A172 (cell line): Measurements from ENCODE around the gene FAM107A. TPM values are rescaled to one million over a fixed set of nuclear protein-coding genes. Genes with fewer than 3 reads are reported as not detected.
A peak's percentile ranks its signal among the peaks of the same experiment; 100 is the strongest.
"Not testable (repeated sequence)": the region's sequence is repeated elsewhere in the genome, so short reads cannot be mapped to it uniquely, and the experiment has no call there.

Experiments used
- DNase-seq: peaks from one replicate; pipeline ENCODE4 v3.0.0-alpha.2; 2015; ENCODE audit warnings: low spot score
- total RNA-seq: library from RNA; depleted of rRNA; stranded (reverse); fragments of >200 nt; shearing (Covaris generic); gene quantifications from 2 replicates; pipeline ENCODE4 v1.2.3, GENCODE V29; 2014

The FAM107A gene
- total RNA-seq, 1 experiment from 2014 or later, result not detected

DNA sequence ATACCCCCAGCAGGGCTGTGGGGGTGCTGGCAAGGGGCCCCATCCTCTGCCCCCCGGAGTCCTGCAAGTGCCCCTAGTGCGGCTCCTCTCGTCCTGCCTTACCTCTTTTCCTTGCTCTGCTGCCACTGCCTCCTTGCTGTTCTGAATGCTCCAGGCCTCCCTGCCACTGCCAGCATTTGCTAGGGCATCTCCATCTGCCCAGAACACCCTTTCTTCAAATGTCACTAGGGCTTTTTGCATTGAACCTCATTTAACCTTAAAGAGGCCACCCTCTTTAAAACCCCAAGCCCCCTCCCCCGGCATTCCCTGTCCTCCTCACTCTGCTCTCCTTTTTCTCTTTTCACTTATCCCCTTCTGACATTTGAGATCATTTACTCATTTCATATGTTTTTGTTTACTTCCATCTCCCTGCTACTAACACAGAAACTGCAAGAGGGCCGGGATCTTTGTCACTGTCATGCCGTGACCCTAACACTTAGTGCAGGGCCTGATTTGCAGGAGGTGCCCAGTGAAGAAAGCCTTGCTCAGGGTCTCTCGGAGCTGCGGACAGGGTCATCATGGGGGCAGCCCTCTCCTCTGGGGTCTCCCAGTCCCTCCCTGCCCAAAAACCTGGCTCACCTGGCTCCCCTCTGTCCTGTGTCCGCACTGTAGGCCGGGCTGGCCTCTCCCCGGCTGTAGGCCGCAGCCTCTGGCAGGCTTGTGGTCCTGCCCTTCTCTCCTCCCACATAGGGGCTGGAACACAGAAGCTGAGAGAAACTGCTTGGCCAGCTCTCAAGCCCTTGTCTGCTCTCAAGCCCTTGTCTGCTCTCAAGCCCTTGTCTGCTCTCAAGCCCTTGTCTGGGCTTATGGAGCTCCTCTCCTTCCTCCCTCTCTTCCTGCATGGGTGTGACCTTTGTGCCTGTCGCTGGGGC lies 40.4 kb downstream of the FAM107A start, which contains the start of gene ACOX2:
Gene ACOX2, minus strand, starts transcription at position 690 of the 911 bp plus-strand sequence. CDS start 2,084 bp downstream, outside the sequence.
- DNase-seq, result no peak

DNA sequence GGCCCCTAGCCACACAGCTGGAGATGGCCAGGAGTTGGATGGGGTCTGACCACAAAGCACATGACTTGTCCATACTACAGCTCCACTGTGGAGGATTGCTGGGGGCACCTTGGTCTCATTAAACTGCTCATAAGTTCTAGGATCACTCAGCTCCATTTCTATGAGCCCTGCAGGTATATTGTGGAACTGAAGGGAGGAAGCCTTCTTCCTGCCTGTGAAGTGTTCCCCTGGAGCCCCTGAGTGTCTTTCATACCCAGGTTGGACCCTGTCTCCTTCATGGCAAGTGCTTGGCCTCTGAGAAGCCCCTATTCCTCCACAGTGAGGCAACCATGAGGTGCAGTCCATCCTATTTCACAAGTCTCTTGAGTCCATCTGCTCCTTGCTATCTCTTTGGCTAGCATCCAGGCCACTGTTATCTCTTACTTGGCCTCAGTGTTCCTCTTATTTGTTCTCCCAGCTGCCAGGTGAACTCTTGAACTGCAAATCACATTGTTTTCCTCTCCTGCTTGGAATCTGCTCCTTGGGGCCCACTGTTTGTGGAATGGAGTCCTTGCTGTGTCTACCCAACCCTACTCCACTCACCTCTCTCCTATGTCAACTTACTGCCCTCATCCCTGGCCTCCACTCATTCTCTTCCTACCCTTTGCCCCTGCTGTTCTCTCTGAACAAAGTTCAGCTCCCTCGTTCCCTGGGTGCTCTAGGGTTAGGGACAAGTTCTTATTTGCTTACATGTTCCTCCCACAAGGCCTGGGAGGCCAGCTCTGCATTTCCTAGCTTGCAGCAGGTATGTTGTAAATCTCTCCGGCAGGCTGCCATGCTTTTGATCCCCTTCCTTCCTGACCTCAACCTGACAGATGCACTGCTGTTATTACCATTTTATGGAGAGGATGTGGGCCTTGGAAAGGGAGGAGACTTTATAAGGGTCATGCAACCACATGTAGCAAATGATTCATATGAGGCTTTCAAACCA lies 41.4 kb downstream of the FAM107A start:
- DNase-seq, result peak; percentile 23

- no peak for DNase-seq
Observed at GRCh38 chr3:58534592-58535494, 42.3 kb downstream of the FAM107A start.

- peak; percentile 62 for DNase-seq
Observed at GRCh38 chr3:58532794-58533220, 44.4 kb downstream of the FAM107A start.

DNA sequence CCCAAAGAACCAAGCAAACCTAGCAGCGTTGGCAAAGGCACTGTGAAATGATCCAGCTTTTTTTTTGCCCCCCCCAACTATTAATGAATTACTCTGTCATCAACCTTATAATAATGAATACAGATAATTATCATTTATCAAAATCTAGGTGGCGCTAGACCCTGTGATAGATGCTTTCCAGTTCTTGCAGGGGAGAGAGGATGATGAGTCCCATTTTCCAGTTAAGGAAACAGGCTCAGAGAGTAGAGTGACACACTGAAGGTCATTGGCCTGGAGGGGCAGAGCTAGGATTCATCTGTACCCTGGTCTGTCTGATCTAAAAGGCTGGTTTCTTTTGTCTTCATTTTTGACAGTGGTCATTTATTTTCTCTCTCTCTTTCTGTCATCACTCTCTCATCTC lies 45.2 kb downstream of the FAM107A start:
- DNase-seq, result no peak

GRCh38 chr3:58531555-58531954 lies 45.6 kb downstream of the FAM107A start:
- no peak for DNase-seq

- no peak for DNase-seq
Observed at GRCh38 chr3:58530354-58530865, 46.8 kb downstream of the FAM107A start.

- DNase-seq, result no peak
Observed at GRCh38 chr3:58529516-58530353, 47.5 kb downstream of the FAM107A start.

GRCh38 chr3:58528629-58529028 lies 48.6 kb downstream of the FAM107A start:
- peak; percentile 80 for DNase-seq

- DNase-seq, result not testable (repeated sequence)
Observed at GRCh38 chr3:58527440-58527839, 49.8 kb downstream of the FAM107A start.

DNA sequence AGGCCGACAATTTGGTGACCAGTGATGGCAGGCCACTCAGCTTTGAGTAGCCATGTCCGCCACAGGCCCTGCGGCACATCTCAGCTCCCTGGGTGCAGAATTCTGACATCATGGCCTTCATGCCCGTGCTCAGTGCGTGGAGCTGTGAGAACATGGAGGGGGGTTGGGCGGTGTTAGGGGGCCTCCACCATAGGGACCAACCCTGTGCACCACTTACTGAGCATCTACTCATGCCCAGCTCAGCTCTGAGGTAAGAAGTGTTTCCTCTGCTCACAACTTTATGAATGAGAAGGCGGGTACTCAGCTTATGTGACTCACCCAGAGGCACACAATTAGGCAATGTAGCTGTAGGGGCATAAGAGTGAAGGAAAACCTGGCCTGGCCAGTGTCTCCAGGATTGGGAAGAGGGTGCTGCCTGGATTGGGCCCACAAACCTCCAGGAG lies 50.7 kb downstream of the FAM107A start:
- DNase-seq, result peak; percentile 91

- no peak for DNase-seq
Observed at GRCh38 chr3:58524326-58524888, 52.8 kb downstream of the FAM107A start.

DNA sequence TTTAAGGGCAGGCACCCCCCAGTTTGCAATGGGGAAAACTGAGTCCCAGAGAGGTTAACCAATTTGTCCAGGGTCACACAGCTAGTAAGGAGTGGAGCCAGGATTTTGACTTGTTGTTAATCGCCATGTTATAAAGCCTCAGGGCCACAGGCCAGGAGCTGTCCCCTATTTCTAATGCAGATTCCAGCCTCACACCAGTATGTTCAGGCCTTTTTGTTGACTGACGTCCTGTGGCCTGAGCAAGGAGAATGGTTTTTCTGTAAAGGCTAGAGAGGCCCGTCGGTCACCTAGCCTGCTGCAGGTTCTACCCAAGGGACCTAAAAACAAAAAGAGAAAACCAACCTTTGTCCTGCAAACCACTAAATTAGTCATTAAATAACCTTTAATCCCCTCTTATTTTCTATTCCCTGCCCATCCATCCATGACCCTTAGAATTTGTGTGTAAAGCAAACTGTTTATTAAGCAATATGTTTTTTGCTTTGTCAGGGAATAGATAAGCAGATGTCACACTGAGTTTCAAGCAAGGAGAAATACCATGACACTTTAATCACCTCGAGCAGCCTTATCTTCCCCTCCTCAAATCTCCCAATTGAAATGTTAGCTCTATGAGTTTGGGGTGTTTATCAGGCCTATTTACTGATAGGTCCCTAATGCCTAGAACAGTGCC lies 54.3 kb downstream of the FAM107A start:
- DNase-seq, result no peak

- DNase-seq, result no peak
Observed at GRCh38 chr3:58521917-58522631, 55.1 kb downstream of the FAM107A start.

DNA sequence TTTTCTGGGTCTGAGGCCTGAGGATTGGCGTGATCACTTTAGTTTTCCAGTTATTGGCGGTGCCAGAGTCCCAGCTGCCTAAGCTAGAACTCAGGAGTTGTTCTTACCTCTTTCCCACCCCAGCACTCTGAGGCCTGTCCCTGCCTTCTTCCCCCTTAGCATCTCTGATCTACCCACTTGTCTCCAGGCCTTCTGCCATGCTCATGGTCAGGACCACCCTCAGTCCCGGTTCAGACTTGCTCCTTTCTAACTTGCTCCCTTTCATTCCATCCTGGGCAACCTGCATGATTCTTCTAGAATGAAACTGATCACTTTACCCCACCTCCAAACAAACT lies 55.9 kb downstream of the FAM107A start:
- DNase-seq, result no peak

DNA sequence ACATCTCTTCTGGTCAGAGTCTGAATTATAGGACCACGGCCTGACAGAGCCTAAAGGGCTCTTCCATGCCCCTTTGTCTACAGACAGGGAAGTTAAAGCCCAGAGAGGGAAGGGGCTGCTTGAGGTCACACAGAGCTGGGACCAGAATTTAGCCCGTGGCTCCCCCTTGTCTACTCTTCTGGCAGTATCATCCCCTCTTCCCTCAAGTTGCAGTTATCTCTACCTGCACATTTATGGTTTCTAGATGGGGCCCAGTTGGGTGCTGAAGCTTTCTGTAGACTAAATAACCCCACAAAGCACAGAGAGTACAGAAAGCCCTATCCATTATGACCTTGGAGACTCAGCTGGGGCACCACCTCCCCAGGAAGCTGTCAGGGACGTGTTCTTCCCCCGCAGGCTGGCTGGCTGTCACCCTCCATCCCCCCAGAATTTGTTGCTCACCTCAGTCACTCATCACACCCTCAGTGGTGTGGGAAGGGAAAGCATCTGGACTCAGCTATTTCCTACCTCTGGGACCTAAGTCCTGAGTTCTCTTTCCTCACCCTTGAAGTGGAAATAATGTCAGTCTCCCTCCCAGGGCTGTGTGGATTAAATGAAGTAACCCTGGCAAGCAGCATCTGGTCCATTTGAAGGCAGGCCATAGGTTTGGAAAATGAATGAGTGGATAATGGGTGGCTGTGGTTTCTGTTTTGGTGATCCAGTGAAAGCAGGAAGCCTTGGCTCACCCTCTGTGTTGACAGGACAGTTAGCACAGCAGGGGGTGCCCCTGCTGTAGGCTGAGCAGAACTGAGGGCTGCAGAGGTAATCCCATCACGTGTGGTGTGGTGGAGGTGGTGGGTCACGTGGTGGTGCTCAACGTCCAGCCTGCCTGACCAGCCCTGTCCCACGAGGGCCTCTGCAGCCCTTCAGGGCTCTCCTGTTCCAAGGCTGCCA lies 56.5 kb downstream of the FAM107A start:
- peak; percentile 62 for DNase-seq

GRCh38 chr3:58519668-58520402 lies 57.4 kb downstream of the FAM107A start:
- DNase-seq, result no peak
